Panc1 (cell line): ENCODE data around the gene PPP4R1. TPM values are rescaled to one million over a fixed set of nuclear protein-coding genes. Genes with fewer than 3 reads are reported as not detected.
"Not testable (repeated sequence)": the region's sequence is repeated elsewhere in the genome, so short reads cannot be mapped to it uniquely, and the experiment has no call there.

ENCODE experiments used
- ATAC-seq: fragments of 200-7000 bp; cut with Tn5 transposase; 2 replicates; pipeline ENCODE4 v1.9.1; 2020; ENCODE audit warnings: mild to moderate bottlenecking, moderate library complexity
- BruUV-seq: library from RNA; stranded (reverse); fragments of 400-500 nt; replicated peaks from 2 replicates; lab custom pipeline; 2021; lab: Mats Ljungman, UMichigan
- CTCF ChIA-PET: fragments of 300-600 bp; sonication (Branson Sonifier 250); formaldehyde crosslinking; loops from one replicate; lab custom pipeline; 2022; ENCODE audit warnings: antibody characterized with exemption; lab: Charles Lee
- POLR2A ChIA-PET: fragments of 300-600 bp; sonication (Branson Sonifier 250); formaldehyde crosslinking; loops from one replicate; lab custom pipeline; 2022; ENCODE audit warnings: antibody characterized with exemption; lab: Charles Lee
- DNase-seq: peaks from one replicate; pipeline ENCODE4 v3.0.0-alpha.2; 2010; ENCODE audit warnings: low read depth, low spot score
- H3K27ac ChIP-seq: 2 replicates; pipeline ENCODE4 v1.5.1; 2011; ENCODE audit warnings: mild to moderate bottlenecking, low read length, inconsistent platforms
- H3K27me3 ChIP-seq: fragments of 200-500 bp; sonication (Bioruptor generic); 2 replicates; pipeline ENCODE4 v1.6.0; 2014; ENCODE audit warnings: low read length, inconsistent platforms; ENCODE audit not compliant: control insufficient read depth, insufficient read depth
- H3K36me3 ChIP-seq: fragments of 200-500 bp; sonication (Bioruptor generic); 2 replicates; pipeline ENCODE4 v1.5.1; 2014; ENCODE audit warnings: inconsistent platforms, mild to moderate bottlenecking, low read length, moderate library complexity; ENCODE audit not compliant: control insufficient read depth, insufficient read depth
- H3K4me1 ChIP-seq: 2 replicates; pipeline ENCODE4 v1.5.1; 2011; ENCODE audit warnings: inconsistent platforms, mild to moderate bottlenecking, low read length, moderate library complexity; ENCODE audit not compliant: control insufficient read depth, insufficient read depth
- H3K4me3 ChIP-seq, 2 experiments: 2 replicates each; pipeline ENCODE4 v1.5.1; 2011 to 2012; ENCODE audit warnings: low read depth in 2 of 2, low read length in 2 of 2, mild to moderate bottlenecking in 2 of 2, inconsistent platforms in 1 of 2, moderate library complexity in 1 of 2
- H3K9me3 ChIP-seq: fragments of 200-500 bp; sonication (Bioruptor generic); 2 replicates; pipeline ENCODE4 v1.5.1; 2014; ENCODE audit warnings: low read depth, mild to moderate bottlenecking, inconsistent platforms, low read length, moderate library complexity; ENCODE audit not compliant: control insufficient read depth, insufficient read depth
- POLR2AphosphoS5 ChIP-seq: IDR thresholded peaks from 2 replicates; pipeline ENCODE4 v1.6.1; 2012; ENCODE audit warnings: mild to moderate bottlenecking, low read depth, low read length, moderate library complexity
- SIN3A ChIP-seq: IDR thresholded peaks from 2 replicates; pipeline ENCODE4 v1.6.1; 2012; ENCODE audit warnings: low read depth, mild to moderate bottlenecking, low read length, moderate library complexity, borderline replicate concordance; ENCODE audit not compliant: insufficient read depth
- TCF7L2 ChIP-seq: IDR thresholded peaks from 2 replicates; pipeline ENCODE4 v1.6.1; 2011; ENCODE audit warnings: mild to moderate bottlenecking, low read depth, low read length, inconsistent platforms
- in situ Hi-C: cut with HindIII; loops from 2 replicates; pipeline ENCODE4 v1.10.0; 2016; ENCODE audit warnings: low sequenced_read_pairs, low pct_unique_long_range_greater_than_20kb
- intact Hi-C: fragments of 100-400 bp; cut with micrococcal nuclease; formaldehyde crosslinking; loops from one replicate; pipeline ENCODE4 v1.10.0; 2022; ENCODE audit not compliant: unreplicated experiment
- total RNA-seq: library from RNA; stranded (reverse); gene quantifications from one replicate; pipeline ENCODE4 v1.2.1, GENCODE V29; 2021; ENCODE audit not compliant: unreplicated experiment
- TF ChIP-seq, protein P1 (sequence below): fragments of 450-650 bp; IDR thresholded peaks from 2 replicates; pipeline ENCODE4 v1.5.1; 2017; ENCODE audit warnings: mild to moderate bottlenecking
- TF ChIP-seq, protein P2 (sequence below), 2 experiments: IDR thresholded peaks; 2 replicates each; pipeline ENCODE4 v1.6.1; 2011 to 2012; ENCODE audit warnings: low read depth in 2 of 2, control low read depth in 1 of 2, low read length in 1 of 2, mild to moderate bottlenecking in 1 of 2, moderate library complexity in 1 of 2; ENCODE audit not compliant: insufficient read depth in 1 of 2

The PPP4R1 gene
- total RNA-seq, 1 experiment from 2014 or later, result 80.6 TPM

DNA sequence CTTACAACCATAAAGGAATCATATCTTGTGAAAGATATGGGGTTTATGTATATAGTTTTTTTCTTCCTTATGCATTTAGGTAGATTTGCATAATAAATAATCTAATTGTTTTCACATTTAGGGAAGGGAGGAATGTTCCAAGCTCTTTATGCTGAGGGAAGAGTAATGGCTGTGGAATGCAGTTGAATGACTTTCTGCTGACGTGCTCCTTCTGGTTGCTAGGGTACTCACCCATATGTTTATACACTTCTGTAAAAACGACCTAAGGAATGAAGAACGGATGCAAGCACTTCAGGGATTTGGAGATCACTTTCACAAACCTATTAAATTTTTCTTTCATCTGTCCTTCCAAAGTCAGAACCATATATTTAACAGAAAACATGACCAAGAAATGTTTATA lies 29.2 kb upstream of the PPP4R1 start:
- H3K27me3 ChIP-seq, result no peaks in the 10 kb centered on the region
- ATAC-seq (peak; percentile 96), DNase-seq (peak; percentile 85)
- no peaks in the 10 kb centered on the region for H3K9me3 ChIP-seq
- H3K4me3 ChIP-seq, result no peak overlapping the region
- no peaks in the 10 kb centered on the region for H3K36me3 ChIP-seq
- peaks cover 8% of the 10 kb centered on the region; the same call in 1 of the 2 replicates for H3K4me1 ChIP-seq
- CTCF ChIA-PET, result no interaction called here
- intact Hi-C loops, result no loop called here
- POLR2A ChIA-PET, result no interaction called here
- H3K27ac ChIP-seq, result peak overlapping the region; percentile 77
- TF ChIP-seq POLR2AphosphoS5, result no peak
- TF ChIP-seq, protein P1, sequence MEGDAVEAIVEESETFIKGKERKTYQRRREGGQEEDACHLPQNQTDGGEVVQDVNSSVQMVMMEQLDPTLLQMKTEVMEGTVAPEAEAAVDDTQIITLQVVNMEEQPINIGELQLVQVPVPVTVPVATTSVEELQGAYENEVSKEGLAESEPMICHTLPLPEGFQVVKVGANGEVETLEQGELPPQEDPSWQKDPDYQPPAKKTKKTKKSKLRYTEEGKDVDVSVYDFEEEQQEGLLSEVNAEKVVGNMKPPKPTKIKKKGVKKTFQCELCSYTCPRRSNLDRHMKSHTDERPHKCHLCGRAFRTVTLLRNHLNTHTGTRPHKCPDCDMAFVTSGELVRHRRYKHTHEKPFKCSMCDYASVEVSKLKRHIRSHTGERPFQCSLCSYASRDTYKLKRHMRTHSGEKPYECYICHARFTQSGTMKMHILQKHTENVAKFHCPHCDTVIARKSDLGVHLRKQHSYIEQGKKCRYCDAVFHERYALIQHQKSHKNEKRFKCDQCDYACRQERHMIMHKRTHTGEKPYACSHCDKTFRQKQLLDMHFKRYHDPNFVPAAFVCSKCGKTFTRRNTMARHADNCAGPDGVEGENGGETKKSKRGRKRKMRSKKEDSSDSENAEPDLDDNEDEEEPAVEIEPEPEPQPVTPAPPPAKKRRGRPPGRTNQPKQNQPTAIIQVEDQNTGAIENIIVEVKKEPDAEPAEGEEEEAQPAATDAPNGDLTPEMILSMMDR, result no peak
- BruUV-seq, result no TSS peak
- in situ Hi-C loops, result no loop called here

DNA sequence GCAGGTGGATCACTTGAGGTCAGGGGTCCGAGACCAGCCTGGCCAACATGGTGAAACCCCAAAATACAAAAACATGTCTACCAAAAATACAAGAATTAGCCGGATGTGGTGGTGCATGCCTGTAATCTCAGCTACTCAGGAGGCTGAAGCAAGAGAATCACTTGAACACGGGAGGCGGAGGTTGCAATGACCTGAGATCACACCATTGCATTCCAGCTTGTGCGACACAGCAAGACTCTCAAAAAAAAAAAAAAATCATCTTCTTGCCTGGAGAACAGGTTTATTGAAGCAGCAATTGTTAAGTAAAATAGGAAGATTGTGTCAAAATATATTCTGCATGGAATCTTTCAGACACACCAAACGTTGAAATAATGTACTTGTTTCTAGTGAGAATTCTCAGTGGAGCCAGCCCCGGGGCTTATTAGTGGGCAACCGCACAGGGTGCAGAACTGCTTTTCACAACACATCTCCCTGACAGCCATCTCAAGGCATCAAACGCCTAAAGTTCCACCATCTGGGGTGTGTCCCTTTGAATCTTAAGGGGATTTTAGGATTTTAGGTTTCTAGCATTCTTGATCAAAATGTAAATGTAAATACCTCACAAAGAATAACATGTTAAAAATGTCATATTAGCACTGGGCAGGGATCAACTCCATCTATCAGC lies 28.6 kb upstream of the PPP4R1 start:
- in situ Hi-C loops (no loop called here), intact Hi-C loops (no loop called here)
- DNase-seq, result no peak
- POLR2A ChIA-PET, result no interaction called here
- CTCF ChIA-PET, result no interaction called here
- Histone ChIP-seq H3K27me3 (no peaks in the 10 kb centered on the region), H3K4me1 (peaks cover 8% of the 10 kb centered on the region; the same call in 1 of the 2 replicates), H3K27ac (peak overlapping the region; percentile 77), H3K4me3 (no peak overlapping the region), H3K36me3 (no peaks in the 10 kb centered on the region), H3K9me3 (no peaks in the 10 kb centered on the region)
- TF ChIP-seq, protein P1, result no peak
- TF ChIP-seq POLR2AphosphoS5, result no peak
- TF ChIP-seq, protein P2, sequence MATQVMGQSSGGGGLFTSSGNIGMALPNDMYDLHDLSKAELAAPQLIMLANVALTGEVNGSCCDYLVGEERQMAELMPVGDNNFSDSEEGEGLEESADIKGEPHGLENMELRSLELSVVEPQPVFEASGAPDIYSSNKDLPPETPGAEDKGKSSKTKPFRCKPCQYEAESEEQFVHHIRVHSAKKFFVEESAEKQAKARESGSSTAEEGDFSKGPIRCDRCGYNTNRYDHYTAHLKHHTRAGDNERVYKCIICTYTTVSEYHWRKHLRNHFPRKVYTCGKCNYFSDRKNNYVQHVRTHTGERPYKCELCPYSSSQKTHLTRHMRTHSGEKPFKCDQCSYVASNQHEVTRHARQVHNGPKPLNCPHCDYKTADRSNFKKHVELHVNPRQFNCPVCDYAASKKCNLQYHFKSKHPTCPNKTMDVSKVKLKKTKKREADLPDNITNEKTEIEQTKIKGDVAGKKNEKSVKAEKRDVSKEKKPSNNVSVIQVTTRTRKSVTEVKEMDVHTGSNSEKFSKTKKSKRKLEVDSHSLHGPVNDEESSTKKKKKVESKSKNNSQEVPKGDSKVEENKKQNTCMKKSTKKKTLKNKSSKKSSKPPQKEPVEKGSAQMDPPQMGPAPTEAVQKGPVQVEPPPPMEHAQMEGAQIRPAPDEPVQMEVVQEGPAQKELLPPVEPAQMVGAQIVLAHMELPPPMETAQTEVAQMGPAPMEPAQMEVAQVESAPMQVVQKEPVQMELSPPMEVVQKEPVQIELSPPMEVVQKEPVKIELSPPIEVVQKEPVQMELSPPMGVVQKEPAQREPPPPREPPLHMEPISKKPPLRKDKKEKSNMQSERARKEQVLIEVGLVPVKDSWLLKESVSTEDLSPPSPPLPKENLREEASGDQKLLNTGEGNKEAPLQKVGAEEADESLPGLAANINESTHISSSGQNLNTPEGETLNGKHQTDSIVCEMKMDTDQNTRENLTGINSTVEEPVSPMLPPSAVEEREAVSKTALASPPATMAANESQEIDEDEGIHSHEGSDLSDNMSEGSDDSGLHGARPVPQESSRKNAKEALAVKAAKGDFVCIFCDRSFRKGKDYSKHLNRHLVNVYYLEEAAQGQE (IDR thresholded peaks at IDR 0.05; ENCODE audit: insufficient read depth in 1 of 2, low read depth in 2 of 2, low read length in 1 of 2), result no peak
- TF ChIP-seq SIN3A, result no peak
- no peak for TF ChIP-seq TCF7L2
- BruUV-seq, result no TSS peak
- ATAC-seq, result peak; percentile 55; the same call in 1 of the 2 replicates

DNA sequence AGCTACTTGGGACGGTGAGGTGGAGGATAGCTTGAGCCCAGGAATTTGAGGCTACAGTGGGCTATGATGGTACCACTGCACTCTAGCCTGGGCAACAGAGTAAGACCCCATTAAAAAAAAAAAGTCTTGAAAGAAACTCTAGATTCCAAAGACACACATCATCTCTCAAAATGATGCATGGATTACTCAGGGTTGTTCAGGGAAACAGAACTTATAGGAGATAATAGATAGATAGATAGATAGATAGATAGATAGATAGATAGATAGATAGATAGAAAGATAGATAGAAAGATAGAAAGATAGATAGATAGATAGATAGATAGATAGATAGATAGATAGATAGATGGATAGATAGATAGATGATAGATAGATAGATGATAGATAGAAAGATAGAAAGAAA lies 26.7 kb upstream of the PPP4R1 start:
- H3K9me3 ChIP-seq, POLR2A ChIA-PET, in situ Hi-C loops, ATAC-seq, CTCF ChIA-PET, H3K27ac ChIP-seq, DNase-seq, H3K4me1 ChIP-seq, BruUV-seq, H3K36me3 ChIP-seq, intact Hi-C loops, H3K4me3 ChIP-seq, H3K27me3 ChIP-seq: not testable (repeated sequence)
